DMS 273 treated with DMSO at 0.1 percent for 48 hours (cell line): Measurements from ENCODE around the gene OR8H2.
"Not testable (repeated sequence)": the region's sequence is repeated elsewhere in the genome, so short reads cannot be mapped to it uniquely, and the experiment has no call there.

ENCODE experiments used
- DNase-seq: peaks from one replicate; lab custom pipeline; 2025; lab: John Stamatoyannopoulos, UW

The OR8H2 gene, protein sequence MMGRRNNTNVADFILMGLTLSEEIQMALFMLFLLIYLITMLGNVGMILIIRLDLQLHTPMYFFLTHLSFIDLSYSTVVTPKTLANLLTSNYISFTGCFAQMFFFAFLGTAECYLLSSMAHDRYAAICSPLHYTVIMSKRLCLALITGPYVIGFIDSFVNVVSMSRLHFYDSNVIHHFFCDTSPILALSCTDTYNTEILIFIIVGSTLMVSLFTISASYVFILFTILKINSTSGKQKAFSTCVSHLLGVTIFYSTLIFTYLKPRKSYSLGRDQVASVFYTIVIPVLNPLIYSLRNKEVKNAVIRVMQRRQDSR

DNA sequence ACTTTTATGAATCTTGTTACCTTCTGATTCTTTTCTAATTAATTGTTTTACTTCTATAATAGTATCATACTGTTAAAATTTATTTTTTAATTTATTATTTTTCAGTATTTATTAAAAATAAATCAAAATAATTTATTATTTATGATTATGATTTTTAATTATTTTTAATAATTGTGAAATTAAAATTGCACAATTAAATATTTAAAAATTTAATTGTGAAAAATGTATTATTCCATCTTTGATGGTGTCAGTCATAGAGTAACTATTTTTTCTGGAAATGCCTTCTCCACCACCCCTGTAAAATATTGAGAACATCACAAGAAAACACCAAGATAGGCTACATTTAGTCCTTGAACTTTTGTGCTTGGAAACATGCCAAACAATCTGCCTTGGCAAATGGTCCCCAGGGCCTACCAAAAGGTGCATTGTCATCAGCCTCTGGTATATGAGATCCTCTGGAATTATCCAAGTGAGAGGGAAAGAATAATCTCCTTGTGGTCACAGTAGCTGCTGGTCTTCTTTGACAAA lies at the start of gene OR8H2:
Gene OR8H2 (plus strand): TSS at position 478 of the 528 bp plus-strand sequence. CDS start 1,356 bp downstream, outside the sequence.
- no peak for DNase-seq

DNA sequence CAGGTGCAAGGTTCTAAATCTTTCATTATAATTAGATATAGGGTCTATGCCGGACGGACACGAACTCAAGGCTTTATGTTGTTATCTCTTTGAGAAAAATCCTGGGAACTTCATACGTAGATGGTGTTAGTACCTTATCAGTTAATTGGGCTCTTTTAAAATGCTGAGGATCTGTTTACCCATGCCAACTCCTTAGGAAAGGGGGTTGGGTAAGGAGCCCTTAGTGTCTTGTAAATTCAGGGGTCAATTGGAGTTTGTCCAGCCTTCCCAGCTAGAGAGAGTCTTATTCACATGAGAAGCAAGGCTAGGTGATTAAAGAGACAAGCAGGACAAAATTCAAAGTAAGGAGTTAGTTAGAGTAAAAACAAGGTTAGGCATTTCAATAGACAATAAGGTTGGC lies 47.1 kb upstream of the OR8H2 start:
- DNase-seq, result not testable (repeated sequence)

DNA sequence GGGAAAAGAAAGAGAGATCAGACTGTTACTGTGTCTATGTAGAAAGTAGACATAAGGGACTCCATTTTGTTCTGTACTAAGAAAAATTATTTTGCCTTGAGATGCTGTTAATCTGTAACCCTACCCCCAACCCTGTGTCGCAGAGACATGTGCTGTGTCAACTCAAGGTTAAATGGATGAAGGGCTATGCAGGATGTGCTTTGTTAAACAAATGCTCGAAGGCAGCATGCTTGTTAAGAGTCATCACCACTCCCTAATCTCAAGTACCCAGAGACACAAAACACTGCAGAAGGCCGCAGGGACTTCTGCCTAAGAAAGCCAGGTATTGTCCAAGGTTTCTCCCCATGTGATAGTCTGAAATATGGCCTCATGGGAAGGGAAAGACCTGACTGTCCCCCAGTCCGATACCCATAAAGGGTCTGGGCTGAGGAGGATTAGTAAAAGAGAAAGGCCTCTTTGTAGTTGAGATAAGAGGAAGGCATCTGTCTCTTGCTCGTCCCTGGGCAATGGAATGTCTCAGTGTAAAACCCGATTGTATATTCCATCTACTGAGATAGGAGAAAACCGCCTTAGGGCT lies 45.7 kb upstream of the OR8H2 start:
- DNase-seq, result not testable (repeated sequence)

DNA sequence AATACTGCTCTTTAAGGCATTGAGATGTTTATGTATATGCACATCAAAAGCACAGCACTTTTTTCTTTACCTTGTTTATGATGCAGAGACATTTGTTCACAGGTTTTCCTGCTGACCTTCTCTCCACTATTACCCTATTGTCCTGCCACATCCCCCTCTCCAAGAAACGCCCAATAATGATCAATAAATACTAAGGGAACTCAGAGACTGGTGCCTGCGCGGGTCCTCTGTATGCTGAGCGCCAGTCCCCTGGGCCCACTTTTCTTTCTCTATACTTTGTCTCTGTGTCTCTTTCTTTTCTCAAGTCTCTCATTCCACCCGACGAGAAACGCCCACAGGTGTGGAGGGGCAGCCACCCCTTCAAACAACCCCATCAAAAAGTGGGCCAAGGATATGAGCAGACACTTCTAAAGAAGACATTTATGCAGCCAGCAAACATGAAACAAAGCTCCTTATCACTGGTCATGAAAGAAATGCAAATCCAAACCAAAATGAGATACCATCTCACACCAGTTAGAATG lies 45.2 kb upstream of the OR8H2 start:
- not testable (repeated sequence) for DNase-seq

DNA sequence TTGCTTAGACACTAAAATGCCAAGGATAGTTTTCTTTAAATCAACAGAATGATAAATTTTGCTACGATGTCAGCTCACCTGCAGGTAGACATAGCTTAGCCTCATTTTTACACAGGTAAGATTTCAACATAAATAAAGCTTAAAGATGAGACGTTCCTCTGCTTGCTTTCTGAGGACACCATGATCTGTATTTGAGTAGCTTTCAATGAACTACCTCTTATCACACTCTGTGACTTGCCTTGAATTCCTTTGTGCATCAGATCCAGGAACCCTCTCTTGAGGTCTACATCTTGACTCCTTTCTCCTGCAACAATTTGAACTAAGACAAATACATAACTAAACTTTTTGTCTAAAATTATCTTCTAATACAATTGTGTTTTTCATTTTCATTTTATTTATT lies 36.5 kb upstream of the OR8H2 start:
- no peak for DNase-seq

DNA sequence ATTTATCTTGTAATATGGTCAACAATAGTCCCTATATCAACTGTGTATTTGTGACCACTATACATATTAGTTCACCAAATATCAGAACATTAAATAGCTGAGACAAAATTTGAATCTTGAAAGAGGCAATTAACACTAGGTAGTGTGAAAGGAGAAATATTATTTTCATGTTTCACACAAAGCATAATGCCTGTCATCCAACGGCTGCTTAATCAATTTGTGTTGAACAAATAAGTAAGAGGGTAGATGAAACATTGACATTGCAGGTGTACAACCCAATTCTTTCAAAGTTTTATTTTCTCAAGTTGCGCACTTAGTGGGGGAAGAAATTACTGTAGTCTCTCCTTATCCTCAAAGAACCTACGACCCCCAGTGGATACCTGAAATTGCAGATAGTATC lies 13.8 kb upstream of the OR8H2 start:
- no peak for DNase-seq

DNA sequence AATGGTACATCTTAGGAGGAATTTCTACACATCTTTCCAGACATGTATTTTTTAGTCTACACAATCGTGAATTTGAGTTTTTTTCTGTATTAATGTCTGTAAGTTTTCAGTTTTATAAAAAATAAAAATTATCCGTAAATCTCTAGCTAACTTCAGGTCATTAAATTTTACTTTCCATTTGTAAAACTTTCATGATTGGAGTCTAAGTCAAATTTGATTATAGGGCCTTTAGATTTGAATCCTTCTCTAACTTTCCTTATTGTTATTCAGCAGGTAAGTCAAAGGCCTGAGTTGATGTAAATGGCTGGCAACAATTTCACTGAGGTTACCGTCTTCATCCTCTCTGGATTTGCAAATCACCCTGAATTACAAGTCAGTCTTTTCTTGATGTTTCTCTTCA lies 10.5 kb upstream of the OR8H2 start, which contains the start of gene OR8I2:
Gene OR8I2 (plus strand): TSS at position 301 of the 400 bp plus-strand sequence. CDS start 0 bp downstream, at position 301.
- DNase-seq, result no peak

DNA sequence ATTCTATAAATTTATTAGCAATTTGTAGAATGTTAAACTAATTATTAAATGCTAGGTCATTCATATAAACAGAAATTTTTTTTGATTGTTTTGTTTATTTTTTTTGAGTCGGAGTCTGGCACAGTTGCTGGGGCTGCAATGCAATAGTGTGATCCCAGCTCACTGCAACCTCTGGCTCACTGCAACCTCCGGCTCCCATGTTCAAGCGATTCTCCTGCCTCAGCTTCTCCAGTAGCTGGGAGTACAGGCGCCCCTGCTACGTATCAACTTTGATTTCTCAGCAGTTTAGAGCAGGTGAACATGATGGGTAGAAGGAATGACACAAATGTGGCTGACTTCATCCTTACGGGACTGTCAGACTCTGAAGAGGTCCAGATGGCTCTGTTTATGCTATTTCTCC lies 18.6 kb downstream of the OR8H2 start, which contains the start of gene OR8H3:
Gene OR8H3 (plus strand): TSS at position 301 of the 400 bp plus-strand sequence. CDS start 0 bp downstream, at position 301.
- no peak for DNase-seq

DNA sequence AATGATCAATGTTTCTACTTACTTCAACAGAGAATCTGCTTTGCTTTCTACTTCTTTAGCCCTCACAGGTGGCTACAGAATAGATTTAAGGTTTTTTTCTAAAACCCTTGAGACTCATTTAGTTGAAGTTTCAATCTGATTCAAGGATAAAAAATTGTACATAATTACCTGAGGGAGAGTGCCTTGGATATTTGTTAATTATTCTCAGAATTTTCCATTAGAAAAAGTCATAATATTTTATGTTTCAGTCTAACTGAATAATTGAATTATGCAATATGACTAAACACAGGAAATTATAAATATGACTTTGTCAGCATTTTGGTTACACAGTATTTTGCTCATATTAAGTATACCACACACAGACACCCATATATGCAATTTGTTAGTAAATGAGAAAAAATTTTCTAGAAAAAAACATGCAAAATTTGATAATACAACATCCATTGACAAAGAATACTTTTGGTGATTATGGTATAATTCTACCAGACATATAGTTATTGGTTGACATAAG lies 36.7 kb downstream of the OR8H2 start, which contains the start of gene OR8J3:
Gene OR8J3 (minus strand): TSS at position 51 of the 511 bp plus-strand sequence. CDS start 2,483 bp downstream, outside the sequence.
- no peak for DNase-seq

DNA sequence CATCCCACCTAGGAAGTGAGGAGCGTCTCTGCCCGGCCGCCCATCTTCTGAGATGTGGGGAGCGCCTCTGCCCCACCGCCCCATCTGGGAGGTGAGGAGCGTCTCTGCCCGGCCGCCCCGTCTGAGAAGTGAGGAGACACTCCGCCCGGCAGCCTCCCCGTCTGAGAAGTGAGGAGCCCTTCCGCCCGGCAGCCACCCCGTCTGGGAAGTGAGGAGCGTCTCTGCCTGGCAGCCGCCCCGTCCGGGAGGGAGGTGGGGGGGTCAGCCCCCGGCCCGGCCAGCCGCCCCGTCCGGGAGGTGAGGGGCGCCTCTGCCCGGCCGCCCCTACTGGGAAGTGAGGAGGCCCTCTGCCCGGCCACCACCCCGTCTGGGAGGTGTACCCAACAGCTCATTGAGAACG lies 40.2 kb downstream of the OR8H2 start:
- not testable (repeated sequence) for DNase-seq

DNA sequence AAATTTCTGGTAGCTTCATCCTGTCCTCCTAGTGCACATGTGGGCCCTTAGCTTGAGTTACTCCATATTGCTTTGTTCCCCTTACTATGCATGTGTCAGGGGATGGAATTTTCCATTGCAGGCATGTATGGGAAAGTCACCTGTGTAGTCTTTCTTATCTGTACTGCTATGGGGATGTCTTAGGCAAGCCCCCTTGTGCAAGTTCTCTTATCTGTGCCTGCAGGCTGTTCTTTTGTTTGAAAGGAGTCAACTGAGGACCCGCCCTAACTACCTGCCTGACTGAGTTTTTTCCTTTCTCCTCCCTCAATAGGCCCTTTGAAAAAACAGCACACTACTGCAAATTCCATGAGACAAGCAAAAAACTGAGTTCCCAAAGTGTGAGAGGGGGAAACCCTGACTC lies 47.9 kb downstream of the OR8H2 start:
- no peak for DNase-seq

DNA sequence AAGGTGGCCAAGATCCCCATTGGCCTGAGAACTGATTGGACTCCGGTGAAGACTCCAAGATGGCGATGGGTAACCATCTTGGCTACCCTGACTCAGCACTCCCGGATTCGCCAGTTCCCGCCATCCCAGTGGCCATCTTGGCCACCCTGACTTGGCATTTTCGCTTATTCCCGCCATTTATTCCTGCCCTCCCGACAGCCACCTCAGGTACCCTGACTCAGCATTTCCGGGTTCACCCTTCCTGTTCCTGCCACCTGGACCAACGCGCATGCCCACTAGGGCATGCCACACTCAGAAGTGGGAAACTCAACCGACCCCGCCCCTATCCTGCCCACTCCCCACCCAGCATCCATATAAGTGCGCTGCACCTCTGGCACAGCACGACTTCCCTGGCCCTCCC lies 48.8 kb downstream of the OR8H2 start:
- DNase-seq, result no peak
